SIG-M5 treated with dmso at 0.1 percent for 504 hours (cell line): Measurements from ENCODE around the gene NPIPA3.
"Not testable (repeated sequence)": the region's sequence is repeated elsewhere in the genome, so short reads cannot be mapped to it uniquely, and the experiment has no call there.

Experiments used
- DNase-seq: peaks from one replicate; lab custom pipeline; 2025; ENCODE audit not compliant: unreplicated experiment; lab: John Stamatoyannopoulos, UW

The NPIPA3 gene

DNA sequence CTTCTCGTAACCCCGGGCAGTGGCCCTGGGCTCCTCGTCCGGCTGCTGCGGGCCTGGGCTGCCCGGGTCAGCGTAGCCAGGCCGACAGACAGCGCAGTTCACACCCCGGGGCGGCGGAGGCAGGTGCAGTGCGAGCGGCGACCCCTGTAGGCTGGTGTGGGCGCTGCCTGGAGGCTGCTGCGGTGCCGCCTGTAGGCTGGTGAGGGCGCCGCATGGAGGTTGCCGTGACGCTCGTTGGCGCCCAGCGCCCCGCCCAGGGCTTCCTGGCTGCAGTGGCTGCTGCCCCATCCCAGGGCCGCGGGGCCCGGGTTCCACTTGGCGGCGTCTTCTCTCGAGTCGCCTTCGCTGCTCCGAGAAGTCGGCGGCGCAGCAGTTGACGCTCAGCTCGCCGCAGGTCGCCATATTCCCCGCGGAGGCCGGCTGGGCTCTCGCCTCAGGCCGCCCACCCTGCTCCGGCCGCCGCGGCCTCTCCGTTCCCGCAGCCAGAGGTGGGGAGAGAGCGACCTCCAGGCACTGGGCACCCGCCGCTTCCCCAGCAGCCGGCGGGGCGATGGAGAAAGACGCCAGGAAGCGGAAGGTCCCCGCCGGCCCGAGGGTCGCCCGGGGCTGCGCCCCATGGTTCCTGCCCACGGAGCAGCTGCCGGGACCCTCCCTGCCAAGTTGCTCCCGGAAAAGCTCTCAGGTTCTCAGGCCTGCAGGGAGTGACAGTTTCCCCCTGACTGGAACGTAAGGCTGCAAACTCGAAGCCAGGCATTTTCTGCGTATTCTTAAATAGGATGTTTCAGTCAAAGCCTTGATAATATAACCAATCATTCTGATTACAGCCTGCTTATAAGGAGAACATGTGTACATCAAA is at the start of gene NPIPA3:
Gene NPIPA3 (plus strand): TSS at position 256 of the 856 bp plus-strand sequence. CDS start 5,533 bp downstream, outside the sequence.
- not testable (repeated sequence) for DNase-seq

DNA sequence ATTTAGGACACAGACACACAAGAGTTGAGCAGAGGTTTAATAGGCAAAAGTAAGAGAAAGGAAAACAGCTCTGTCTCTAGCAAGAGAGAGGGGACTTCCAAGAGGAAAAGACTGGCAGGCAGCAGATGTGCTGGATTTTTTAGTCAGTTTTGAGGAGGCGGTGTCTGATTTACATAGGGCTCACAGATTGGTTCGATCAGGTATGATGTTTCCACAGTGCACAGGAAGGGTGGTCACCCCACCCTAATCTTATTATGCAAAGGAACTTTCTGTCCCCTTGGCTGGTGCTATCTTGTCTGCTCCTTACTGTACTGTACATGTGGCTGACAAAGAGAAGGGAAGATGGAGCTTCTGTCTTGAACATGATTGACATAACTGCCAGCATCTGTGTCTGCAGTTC is 45.1 kb upstream of the NPIPA3 start:
- no peak for DNase-seq

DNA sequence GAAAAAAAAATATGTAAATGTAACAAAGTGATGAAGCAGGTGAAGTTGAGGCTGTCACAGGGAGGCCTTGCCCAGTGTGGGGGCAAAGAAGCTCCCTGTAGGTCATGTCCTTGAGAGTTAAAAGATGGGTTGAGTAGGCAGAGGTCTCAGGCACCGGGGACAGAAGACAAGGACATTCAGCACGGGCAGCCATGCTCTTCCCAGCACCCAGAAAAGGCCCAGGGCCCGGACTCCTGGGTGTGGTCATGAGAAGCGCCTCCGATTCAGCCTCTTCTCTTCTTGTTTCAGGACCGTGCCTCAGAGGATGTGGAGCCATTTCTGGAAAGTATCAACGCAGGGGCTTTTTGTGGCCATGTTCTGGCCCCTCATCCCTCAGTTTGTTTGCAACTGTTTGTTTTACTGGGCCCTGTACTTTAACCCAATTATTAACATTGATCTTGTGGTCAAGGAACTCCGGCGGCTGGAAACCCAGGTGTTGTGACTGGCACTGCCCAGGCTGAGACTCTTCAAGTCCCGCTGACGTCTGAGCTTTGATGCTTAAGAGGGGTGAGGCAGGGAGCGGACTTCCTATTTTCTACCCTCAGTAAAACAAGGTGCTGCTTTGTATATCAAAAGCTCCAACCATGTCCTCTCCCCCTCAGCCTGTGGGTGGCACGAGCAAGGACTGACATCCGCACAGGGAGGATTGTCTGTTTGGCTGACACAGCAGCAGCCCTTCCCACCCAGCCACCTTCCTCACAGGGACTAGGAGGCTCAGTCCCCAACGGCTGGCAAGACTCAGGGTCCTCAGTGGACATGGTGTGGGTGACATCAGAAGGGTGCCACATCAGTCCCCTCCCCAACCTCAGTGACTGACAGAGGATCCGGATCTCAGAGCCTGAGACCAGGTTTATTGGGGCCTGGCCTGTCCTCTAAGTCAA is 35.6 kb upstream of the NPIPA3 start:
- DNase-seq = no peak

DNA sequence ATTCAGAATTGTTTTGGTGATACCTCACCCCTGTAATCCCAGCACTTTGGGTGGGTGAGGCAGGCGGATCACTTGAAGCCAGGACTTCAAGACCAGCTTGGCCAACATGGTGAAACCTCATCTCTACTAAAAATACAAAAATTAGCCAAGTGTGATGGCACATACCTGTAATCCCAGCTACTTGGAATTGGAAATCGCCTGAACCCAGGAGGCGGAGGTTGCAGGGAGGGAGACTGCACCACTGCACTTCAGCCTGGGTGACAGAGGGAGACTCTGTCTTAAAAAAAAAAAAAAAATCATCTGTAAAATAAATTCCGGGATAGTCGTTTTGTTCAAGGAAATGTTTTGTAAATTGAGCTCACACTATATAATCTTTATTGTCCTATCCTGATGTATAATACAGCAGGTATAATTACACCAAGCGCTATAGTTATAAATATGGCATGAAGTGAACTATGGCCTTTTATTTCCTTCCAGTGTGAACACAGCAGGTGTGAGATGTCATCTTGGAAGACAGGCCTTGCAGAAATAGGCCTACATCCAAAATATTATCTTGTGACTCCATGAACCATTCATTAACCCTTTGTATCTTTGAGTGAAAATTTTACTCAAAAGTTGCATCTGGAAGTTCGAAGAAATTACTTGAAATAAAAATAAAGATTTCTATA is 34.5 kb upstream of the NPIPA3 start:
- DNase-seq = no peak

DNA sequence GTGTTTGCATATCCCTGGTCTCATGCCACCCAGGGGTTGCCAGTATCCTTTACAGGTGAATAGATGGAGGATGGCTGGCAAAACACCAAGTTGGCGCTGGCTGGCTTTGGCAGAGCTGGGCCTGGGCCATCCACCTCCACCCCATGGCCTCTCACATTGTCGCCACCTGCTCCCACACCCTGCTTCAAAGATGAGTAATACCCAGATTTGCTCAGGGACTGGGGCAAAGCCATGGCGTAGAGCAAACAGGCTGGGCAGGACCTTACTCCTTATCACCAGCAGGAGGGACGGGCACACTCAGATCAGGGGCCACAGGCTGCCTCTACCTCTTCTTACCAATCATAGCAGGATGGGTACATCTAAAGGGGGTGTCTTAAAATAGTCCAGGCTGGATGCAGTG is 33.4 kb upstream of the NPIPA3 start:
- no peak for DNase-seq

DNA sequence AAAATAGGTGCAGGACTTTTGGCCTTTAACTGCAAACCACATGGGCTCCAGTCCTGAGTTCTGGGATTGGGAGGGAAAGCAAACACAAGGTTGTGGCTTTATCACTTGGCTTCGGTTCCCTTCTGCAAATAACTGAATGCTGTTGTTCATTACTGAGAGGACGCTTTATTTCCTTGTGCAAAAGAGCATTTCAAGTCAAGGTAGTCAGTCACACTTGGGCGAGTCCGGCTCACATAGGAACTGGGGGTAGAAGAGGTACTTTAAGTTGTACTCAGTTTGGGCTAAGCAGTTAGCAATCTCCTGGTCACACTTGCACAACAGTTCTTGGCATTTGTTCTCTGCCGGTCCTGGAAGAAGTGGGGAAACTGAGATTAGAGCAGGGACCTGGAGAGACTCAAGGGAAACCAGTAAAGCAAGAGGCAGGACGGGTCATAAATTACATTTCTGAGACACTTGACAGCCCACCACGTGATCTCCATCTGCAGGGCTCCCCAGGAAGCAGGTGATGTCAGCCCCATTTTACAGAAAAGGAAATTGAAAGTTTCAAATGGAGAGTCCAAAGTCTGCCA is 30.7 kb upstream of the NPIPA3 start:
- no peak for DNase-seq

DNA sequence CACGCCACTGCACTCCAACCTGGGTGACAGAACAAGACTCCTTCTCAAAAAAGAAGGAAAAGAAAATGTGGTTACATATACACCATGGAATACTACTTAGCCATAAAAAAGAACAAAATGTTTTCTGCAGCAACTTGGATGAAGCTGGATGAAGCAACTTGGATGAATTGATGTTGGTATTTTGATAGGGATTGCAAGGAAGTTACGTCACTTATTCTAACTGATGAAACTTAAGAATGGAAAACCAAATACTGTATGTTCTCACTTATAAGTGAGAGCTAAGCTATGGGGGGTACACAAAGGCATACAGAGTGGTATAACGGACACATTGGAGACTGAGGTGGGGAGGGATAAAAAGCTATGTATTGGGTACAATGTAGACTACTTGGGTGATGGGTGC is 26.6 kb upstream of the NPIPA3 start:
- no peak for DNase-seq

DNA sequence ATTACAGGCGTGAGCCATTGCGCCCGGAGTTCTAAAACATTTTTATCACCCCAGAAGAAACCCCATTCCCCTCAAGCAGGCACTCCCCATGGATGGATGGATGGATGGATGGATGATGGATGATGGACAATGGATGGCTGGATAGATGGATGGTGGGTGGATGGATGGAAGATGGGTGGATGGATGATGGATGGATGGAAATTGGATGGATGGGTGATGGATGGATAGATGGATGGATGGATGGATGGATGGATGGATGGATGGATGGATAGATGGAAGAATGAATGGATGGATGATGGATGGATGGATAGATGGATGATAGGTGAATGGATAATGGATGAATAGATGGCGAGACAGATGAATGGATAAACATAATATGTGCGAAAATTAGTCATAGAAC is 25.6 kb upstream of the NPIPA3 start:
- no peak for DNase-seq

DNA sequence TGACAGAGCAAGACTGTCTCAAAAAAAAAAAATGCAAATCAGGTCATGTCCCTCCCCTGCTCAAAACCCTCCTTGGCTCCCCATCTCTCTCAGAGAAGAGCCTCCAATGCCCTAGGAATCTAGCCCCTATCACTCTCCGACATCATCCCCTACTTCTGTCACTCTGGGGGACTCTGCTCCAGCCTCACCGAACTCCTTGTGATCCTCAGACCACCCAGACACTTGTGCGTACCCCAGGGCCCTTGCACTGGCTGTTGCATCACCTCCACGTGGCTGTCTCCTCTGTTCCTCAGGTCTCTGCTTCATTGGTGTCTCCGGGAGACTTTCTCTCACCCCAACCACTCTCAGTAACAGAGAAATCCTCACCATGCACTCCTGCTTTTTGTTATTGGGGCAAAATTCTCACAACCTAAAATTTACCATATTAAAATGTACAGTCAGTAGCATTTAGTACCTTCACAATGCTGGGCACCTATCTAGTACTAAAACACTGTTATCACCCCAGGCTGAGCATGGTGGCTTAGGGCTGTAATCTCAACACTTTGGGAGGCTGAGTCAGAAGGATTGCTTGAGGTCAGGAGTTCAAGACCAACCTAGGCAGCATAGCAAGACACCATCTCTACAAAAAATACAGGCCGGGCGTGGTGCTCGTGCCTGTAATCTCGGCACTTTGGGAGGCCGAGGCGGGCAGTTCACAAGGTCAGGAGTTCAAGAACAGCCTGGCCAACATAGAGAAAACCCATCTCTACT is 24.3 kb upstream of the NPIPA3 start:
- DNase-seq = no peak

DNA sequence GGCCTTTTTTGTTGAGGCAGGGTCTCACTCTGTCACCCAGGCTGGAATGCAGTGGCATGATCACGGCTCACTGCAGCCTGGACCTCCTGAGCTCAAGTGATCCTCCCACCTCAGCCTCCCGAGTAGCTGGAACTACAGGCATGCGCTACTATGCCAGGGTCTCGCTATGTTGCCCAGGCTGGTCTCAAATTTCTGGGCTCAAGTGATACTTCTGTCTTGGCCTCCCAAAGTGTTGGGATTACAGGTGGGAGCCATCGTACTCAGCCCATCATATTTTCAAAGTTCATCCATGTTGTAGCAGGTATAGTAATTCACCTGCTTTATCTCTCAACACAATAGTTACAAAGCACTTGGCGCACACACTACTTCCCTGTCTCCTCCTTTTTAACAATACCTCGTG is 22.8 kb upstream of the NPIPA3 start:
- DNase-seq = not testable (repeated sequence)

DNA sequence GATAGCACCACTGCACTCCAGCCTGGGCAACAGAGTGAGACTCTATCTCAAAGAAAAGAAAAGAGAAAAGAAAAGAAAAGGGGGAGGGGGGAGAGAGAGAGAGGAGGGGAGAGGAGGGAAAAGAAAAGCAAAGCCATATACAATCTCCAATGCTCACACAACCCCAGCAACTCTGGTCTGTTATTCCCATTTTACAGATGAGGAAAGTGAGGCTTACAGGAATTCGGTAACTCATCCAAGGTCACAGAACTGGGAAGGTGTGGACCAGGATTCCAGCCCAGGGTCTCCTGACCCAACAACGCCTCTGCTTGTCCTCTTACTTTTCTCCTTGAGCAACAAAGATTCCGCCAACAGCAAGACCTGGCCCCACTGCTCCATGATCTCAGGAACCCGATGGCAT is 22.1 kb upstream of the NPIPA3 start:
- DNase-seq = no peak

DNA sequence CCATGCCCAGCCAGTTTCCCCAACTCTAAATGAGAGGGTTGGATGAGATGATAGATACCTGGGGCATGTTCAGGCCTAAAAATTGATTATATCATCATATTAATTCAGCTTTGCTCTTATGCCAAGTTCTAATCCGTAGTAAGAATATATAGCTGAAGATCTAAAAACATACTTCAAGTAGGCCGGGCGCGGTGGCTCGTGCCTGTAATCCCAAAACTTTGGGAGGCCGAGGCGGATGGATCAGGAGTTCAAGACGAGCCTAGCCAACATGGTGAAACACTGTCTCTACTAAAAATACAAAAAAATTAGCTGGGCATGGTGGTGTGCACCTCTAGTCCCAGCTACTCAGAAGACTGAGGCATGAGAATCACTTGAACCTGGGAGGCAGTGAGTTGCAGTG is 21.1 kb upstream of the NPIPA3 start:
- no peak for DNase-seq

DNA sequence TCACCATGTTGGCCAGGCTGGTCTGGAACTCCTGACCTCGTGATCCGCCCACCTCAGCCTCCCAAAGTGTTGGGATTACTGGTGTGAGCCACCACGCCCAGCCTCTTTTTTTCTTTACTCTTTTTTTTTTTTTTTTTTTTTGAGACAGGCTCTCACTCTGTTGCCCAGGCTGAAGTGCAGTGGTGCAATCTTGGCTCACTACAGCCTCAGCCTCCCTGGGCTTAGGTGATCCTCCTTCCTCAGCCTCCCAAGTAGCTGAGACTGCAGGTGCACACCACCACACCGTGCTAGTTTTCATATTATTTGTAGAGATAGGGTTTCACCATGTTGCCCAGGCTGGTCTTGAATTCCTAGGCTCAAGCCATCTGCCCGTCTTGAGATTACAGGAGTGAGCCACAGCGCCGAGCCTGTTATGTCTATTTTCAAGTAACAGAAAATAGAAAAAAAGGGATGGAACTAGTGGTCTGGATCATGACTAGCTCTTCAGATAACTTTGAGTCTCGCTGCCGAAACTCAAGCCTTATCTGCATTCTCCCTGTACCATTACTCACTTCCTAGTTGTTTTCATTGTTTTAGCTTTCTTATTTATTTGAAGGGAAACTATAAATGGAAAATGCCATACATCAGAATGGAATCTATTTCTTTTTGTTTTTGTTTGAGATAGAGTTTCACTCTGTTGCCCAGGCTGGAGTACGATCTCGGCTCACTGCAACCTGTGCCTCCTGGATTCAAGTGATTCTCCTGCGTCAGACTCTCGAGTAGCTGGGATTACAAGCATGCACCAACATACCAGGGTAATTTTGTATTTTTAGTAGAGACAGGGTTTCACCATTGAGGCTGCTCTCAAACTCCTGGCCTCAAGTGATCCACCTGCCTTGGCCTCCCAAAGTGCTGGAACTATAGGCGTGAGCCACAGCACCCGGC is 17.1 kb upstream of the NPIPA3 start:
- not testable (repeated sequence) for DNase-seq

DNA sequence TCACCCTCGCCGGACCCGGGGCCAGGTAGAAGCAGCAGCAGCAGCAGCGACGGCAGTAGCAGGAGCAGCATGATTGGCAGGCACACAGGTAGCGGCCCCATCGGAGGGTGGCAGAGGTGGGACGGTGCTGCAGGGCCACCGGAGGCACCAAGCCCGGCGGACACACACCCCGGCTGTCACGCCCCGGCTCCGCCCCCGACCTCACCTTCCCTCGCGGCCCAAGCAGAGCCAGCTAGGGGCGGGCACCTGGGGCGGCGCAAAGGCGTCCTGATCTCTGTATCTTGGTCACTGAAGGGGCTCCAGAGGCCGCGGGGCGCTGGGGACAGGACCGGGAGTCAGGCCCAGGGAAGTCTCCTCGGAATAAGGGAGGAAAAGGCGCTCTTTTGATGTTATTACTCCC is 9.1 kb upstream of the NPIPA3 start, which contains the start of gene PLA2G10:
Gene PLA2G10 (minus strand): TSS at position 180 of the 400 bp plus-strand sequence. CDS start 79 bp downstream, at position 101.
- not testable (repeated sequence) for DNase-seq

DNA sequence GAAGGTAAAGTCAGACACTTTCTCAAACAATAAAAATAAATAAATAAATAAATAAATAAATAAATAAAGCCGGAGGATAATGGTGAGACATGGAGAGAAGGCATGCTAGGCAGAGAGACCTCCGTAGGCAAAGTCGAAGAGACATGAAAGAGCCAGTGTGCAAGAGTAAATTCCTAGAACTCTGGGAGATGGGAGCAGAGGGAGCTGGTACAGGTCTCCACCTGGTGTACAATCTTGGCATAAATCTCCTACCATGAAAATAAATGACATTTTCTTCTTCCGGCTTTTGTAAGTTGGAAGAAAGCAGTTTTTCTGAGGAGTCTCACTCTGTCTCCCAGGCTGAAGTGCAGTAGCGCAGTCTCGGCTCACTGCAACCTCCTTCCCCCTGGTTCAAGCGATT is 1.4 kb upstream of the NPIPA3 start:
- DNase-seq = not testable (repeated sequence)

DNA sequence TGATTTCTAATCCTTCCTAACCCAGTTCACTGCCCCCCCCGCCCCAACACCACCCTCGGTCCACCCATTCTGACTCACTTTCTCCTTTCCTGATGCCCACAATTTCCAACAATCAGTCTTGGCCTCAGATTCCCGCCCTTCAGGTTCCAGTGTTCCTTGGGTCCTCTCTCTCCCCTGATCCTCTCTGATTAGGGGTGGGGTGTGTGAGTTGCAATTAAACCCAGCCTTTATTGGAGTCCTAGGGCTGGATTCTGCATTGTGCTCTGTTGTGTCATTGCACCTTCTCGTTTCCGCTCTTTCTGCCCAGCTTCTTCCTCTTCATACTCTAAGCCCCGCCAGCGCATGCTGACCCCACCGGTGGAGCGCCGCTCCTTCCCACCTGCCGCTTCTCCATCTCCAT is 539 bp upstream of the NPIPA3 start:
- DNase-seq = not testable (repeated sequence)

DNA sequence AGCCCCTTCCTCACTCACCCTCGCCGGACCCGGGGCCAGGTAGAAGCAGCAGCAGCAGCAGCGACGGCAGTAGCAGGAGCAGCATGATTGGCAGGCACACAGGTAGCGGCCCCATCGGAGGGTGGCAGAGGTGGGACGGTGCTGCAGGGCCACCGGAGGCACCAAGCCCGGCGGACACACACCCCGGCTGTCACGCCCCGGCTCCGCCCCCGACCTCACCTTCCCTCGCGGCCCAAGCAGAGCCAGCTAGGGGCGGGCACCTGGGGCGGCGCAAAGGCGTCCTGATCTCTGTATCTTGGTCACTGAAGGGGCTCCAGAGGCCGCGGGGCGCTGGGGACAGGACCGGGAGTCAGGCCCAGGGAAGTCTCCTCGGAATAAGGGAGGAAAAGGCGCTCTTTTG is 30.0 kb downstream of the NPIPA3 start:
- not testable (repeated sequence) for DNase-seq

DNA sequence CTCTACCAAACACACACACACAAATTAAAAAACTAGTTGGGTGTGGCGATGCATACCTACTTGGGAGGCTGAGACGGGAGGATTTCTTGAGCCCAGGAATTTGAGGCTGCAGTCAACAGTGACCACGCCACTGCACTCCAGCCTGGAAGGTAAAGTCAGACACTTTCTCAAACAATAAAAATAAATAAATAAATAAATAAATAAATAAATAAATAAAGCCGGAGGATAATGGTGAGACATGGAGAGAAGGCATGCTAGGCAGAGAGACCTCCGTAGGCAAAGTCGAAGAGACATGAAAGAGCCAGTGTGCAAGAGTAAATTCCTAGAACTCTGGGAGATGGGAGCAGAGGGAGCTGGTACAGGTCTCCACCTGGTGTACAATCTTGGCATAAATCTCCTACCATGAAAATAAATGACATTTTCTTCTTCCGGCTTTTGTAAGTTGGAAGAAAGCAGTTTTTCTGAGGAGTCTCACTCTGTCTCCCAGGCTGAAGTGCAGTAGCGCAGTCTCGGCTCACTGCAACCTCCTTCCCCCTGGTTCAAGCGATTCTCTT is 37.7 kb downstream of the NPIPA3 start:
- DNase-seq = not testable (repeated sequence)

DNA sequence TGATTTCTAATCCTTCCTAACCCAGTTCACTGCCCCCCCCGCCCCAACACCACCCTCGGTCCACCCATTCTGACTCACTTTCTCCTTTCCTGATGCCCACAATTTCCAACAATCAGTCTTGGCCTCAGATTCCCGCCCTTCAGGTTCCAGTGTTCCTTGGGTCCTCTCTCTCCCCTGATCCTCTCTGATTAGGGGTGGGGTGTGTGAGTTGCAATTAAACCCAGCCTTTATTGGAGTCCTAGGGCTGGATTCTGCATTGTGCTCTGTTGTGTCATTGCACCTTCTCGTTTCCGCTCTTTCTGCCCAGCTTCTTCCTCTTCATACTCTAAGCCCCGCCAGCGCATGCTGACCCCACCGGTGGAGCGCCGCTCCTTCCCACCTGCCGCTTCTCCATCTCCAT is 38.6 kb downstream of the NPIPA3 start:
- not testable (repeated sequence) for DNase-seq
